CD1c-positive myeloid dendritic cell (primary cell): ENCODE measurements around the gene NINJ2.
"Not testable (repeated sequence)": the region's sequence is repeated elsewhere in the genome, so short reads cannot be mapped to it uniquely, and the experiment has no call there.

ENCODE experiments used
- DNase-seq: peaks from one replicate; pipeline ENCODE4 v3.0.0-alpha.2; 2016; ENCODE audit errors: extremely low spot score

The NINJ2 gene

GRCh38 chr12:641321-641720 lies 21.9 kb downstream of the NINJ2 start:
- not testable (repeated sequence) for DNase-seq

DNA sequence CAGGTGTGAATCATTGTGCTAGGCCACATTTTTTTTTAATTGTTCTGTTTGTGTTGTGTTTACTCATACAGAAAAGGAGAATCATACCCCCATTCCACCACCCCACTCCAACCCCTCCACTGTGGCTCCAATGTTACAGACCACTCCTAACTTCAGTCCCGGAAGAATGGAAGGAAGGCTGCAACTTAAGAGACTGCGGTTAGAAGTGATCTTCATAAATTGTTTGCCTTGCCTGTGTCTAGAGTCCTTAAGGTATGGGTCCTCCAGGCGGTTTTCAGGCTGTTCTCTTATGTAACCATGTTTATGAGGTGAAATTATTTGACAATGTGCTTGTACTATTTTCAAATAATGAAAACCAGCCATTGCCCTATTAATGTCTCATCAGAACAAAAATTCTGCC lies 22.5 kb downstream of the NINJ2 start:
- DNase-seq: no peak

GRCh38 chr12:639988-640387 lies 23.3 kb downstream of the NINJ2 start:
- no peak for DNase-seq

DNA sequence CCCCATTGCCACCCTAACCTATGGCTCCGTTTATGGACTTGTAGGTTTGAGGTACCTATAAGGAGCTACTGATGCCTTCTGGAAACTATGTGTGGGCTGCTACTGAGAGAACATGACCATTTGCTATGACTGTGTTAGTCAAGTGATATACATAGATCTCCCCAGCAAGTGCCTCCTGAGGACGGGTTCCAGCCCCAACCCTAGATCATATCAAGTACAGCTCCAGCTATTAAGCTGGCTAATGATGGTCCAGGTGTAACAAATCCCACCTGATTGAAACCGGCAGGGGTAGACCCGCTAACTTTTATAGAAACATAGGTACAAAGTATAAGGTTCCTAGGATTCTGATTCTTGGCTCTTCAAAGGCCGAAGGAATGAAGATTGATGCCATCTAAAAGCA lies 23.7 kb downstream of the NINJ2 start:
- DNase-seq: no peak

- DNase-seq: peak; percentile 55
Observed at GRCh38 chr12:638953-639557, 24.2 kb downstream of the NINJ2 start.

GRCh38 chr12:636632-637031 lies 26.6 kb downstream of the NINJ2 start:
- no peak for DNase-seq

- no peak for DNase-seq
Observed at GRCh38 chr12:633731-634130, 29.5 kb downstream of the NINJ2 start.

GRCh38 chr12:632102-632696 lies 31.0 kb downstream of the NINJ2 start:
- DNase-seq: no peak

- peak; percentile 80 for DNase-seq
Observed at GRCh38 chr12:630656-631632, 32.3 kb downstream of the NINJ2 start.

GRCh38 chr12:628742-629078 lies 34.5 kb downstream of the NINJ2 start:
- not testable (repeated sequence) for DNase-seq

- no peak for DNase-seq
Observed at GRCh38 chr12:627863-628741, 35.1 kb downstream of the NINJ2 start.

DNA sequence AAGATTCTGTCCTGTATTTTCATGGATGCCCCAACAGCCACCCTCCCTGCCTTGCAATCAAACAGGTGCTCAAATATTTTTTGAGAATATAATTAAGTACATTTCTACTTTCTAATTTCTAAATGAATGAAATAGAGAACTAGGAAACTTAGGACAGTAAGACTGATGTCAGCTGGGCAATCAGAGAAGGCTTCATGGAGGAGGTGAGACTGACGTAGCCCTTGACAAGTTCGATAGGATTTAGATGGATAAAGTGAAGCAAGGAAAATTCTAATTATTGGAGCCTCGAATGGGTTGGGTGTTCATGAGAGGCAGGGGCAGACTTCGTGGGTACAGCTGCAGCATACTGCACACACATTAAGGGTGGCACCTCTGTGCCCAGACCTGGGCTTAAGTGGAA lies 36.0 kb downstream of the NINJ2 start:
- no peak for DNase-seq

GRCh38 chr12:625998-626397 lies 37.2 kb downstream of the NINJ2 start:
- no peak for DNase-seq

DNA sequence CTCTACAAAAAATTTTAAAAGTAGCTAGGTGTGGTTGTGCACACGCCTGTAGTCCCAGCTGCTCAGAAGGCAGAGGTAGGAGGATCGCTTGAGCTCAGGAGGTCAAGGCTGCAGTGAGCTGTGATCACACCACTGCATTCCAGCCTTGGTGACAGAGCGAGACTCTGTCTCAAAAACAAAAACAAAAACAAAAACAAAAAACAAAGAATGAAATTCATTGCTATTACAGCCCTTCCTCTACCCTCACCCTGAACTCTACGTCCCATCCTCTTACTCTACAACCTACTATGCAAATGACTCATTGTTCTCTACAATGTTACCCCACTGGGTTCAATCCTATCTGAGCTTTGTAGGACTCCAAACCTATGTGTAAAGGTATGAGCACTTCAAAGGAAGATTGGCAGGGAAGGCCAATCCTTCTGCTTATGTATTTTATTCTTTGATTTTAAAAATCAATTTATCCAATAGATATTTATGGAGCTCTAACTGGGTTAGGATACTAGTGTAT lies 39.3 kb downstream of the NINJ2 start:
- no peak for DNase-seq

GRCh38 chr12:623172-623864 lies 39.9 kb downstream of the NINJ2 start:
- DNase-seq: no peak

- DNase-seq: peak; percentile 67
Observed at GRCh38 chr12:622416-622815, 40.8 kb downstream of the NINJ2 start.

GRCh38 chr12:619346-619745 lies 43.9 kb downstream of the NINJ2 start:
- no peak for DNase-seq

DNA sequence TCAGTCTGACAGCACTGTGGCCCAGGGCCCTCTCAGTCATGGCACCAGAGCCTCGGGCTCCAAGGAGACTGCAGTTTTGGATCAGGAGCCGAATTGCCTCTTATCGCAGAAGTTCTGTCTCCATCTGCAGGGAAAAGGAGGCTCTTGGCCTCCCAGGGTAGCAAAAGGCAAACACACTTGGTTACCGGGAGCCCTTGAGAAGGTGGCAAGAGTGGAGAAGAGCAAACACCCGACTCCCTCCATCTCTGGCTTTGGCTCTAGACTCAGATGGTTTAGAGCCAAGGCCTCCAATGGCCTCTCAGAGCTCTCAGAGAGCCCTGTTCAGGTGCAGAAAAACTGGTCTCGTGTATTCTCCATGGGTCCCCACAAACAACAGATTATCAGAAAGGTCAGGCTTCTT lies 44.6 kb downstream of the NINJ2 start:
- DNase-seq: no peak

- DNase-seq: peak; percentile 71
Observed at GRCh38 chr12:617304-617915, 45.8 kb downstream of the NINJ2 start.

GRCh38 chr12:615620-616019 lies 47.6 kb downstream of the NINJ2 start:
- DNase-seq: no peak
